GM13976 (cell line): ENCODE measurements around the gene ECSIT.

Experiments used
- DNase-seq: peaks from one replicate; pipeline ENCODE4 v3.0.0; 2012; ENCODE audit warnings: low spot score
- in situ Hi-C: fragments of 300-500 bp; cut with MboI; formaldehyde crosslinking; loops from one replicate; pipeline ENCODE4 v1.12.0; 2022; ENCODE audit warnings: low sequenced_read_pairs, mixed read lengths, inconsistent platforms; ENCODE audit not compliant: unreplicated experiment
- TF ChIP-seq, protein P1 (sequence below): IDR thresholded peaks from 2 replicates; pipeline ENCODE4 v1.5.1; 2012; ENCODE audit warnings: borderline replicate concordance, mild to moderate bottlenecking; ENCODE audit not compliant: insufficient read depth; ENCODE audit errors: extremely low read depth, missing control alignments, control extremely low read depth

Gene ECSIT

DNA sequence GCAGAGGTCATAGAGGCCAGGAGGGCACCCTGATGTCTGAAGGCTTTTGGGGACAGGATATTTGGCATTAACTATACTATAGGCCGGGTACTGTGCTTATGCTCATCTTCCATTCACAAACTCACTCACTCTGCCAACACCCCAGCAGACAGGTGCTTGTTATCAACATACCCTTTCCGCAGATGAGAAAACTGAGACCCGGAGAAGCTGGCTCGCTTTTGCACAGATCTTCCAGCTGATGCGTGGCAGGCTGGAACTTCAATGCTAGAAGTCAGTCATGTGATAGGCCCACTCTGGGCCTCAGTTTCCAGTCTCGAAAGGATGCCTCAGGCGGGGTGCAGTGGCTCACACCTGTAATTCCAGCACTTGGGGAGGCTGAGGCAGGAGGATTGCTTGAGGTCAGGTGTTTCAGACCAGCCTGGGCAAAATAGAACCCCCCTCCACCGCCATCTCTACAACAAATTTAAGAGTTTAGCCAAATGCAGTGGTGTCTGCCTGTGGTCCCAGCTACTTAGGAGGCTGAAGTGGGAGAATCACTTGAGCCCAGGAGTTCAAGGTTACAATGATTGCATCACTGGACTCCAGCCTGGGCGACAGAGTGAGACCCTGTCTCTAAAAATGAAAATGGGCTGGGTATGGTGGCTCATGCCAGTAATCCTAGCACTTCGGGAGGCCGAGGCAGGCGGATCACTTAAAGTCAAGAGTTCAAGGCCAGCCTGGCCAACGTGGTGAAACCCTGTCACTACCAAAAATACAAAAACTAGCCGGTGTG lies 19.2 kb upstream of the ECSIT start:
- TF ChIP-seq, protein P1, sequence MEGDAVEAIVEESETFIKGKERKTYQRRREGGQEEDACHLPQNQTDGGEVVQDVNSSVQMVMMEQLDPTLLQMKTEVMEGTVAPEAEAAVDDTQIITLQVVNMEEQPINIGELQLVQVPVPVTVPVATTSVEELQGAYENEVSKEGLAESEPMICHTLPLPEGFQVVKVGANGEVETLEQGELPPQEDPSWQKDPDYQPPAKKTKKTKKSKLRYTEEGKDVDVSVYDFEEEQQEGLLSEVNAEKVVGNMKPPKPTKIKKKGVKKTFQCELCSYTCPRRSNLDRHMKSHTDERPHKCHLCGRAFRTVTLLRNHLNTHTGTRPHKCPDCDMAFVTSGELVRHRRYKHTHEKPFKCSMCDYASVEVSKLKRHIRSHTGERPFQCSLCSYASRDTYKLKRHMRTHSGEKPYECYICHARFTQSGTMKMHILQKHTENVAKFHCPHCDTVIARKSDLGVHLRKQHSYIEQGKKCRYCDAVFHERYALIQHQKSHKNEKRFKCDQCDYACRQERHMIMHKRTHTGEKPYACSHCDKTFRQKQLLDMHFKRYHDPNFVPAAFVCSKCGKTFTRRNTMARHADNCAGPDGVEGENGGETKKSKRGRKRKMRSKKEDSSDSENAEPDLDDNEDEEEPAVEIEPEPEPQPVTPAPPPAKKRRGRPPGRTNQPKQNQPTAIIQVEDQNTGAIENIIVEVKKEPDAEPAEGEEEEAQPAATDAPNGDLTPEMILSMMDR: no peak
- DNase-seq: no peak
- in situ Hi-C loops: no loop called here

DNA sequence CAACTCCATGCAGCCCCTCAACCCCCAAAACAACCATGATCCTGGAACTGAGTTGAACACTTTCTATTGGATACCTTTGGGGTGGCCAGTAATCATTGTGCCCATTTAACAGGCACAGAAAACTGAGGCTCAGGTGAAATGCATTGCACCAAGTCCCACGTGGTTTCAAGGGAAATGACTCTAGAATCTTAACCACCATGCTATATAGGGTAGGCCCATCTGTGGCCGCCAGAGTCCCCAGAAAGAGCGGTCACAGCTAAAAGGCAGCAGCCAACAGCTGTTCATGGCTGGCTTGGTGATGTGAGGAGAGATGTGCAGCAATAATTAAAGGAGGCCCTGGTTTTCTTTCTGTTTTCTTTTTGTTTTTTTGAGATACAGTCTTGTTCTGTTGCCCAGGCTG lies 12.3 kb upstream of the ECSIT start:
- TF ChIP-seq, protein P1: no peak
- DNase-seq: peak; percentile 48
- in situ Hi-C loops: no loop called here

GRCh38 chr19:11540645-11541044 lies 11.7 kb upstream of the ECSIT start:
- DNase-seq: no peak
- in situ Hi-C loops: no loop called here
- TF ChIP-seq, protein P1: no peak

GRCh38 chr19:11539495-11540365 lies 10.8 kb upstream of the ECSIT start:
- in situ Hi-C loops: no loop called here
- TF ChIP-seq, protein P1: no peak
- peak; percentile 64 for DNase-seq

GRCh38 chr19:11538232-11539036 lies 9.5 kb upstream of the ECSIT start, which contains the start of gene CNN1:
Gene CNN1 (plus strand): TSS chr19:11538851. CDS start chr19:11538928, 77 bp downstream.
- TF ChIP-seq, protein P1: no peak

GRCh38 chr19:11535792-11536595 lies 7.1 kb upstream of the ECSIT start:
- TF ChIP-seq, protein P1: peak; percentile 93
- in situ Hi-C loops: no loop called here
- DNase-seq: peak; percentile 98

More at GRCh38 chr19:11538232-11539036, 9.5 kb upstream of the ECSIT start, which contains the start of gene CNN1:
- DNase-seq: peak; percentile 38
- in situ Hi-C loops: no loop called here
